Measurements from ENCODE around the gene NEK9. TPM values are rescaled to one million over a fixed set of nuclear protein-coding genes. Genes with fewer than 3 reads are reported as not detected.

Gene NEK9
- total and polyA plus RNA-seq, 2 experiments from 2014 or later: 16.3 to 31.1 TPM

DNA sequence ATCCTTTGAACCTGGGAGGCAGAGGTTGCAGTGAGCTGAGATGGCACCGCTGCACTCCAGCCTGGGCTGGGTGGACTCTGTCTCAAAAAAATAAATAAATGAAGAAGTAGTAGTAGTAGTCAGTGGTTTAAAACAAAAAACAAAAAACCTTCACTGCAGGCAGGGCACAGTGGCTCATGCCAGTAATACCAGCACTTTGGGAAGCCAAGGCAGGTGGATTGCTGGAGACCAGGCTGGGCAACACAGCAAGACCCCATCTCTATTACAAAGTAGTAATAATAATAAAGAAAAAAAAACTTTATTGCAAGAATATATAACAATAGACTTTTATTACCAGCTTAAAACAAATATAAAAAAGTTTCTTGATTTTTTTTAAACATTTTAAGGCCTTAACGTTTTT lies 13.8 kb upstream of the NEK9 start:
- H2AFZ ChIP-seq: no peak overlapping the region
- no peak overlapping the region for H3K4me3 ChIP-seq
- Mint-ChIP-seq H3K4me1 (peaks cover 3% of the 10 kb centered on the region; the same call in 1 of the 3 replicates), H3K27me3 (ENCODE audit: insufficient read depth, low read depth, poor library complexity) (peaks cover 3% of the 10 kb centered on the region), H3K36me3 (ENCODE audit: low read depth) (peaks cover 14% of the 10 kb centered on the region), H3K4me3 (no peak overlapping the region), H3K9me3 (no peaks in the 10 kb centered on the region), H3K27ac (no peak overlapping the region)
- DNase-seq (ENCODE audit: low spot score) (no peak), ATAC-seq (no peak)
- peaks cover 13% of the 10 kb centered on the region; the same call in 1 of the 2 replicates for H4K20me1 ChIP-seq (replicated peaks; ENCODE audit: insufficient read depth)
- TF ChIP-seq, protein P1, sequence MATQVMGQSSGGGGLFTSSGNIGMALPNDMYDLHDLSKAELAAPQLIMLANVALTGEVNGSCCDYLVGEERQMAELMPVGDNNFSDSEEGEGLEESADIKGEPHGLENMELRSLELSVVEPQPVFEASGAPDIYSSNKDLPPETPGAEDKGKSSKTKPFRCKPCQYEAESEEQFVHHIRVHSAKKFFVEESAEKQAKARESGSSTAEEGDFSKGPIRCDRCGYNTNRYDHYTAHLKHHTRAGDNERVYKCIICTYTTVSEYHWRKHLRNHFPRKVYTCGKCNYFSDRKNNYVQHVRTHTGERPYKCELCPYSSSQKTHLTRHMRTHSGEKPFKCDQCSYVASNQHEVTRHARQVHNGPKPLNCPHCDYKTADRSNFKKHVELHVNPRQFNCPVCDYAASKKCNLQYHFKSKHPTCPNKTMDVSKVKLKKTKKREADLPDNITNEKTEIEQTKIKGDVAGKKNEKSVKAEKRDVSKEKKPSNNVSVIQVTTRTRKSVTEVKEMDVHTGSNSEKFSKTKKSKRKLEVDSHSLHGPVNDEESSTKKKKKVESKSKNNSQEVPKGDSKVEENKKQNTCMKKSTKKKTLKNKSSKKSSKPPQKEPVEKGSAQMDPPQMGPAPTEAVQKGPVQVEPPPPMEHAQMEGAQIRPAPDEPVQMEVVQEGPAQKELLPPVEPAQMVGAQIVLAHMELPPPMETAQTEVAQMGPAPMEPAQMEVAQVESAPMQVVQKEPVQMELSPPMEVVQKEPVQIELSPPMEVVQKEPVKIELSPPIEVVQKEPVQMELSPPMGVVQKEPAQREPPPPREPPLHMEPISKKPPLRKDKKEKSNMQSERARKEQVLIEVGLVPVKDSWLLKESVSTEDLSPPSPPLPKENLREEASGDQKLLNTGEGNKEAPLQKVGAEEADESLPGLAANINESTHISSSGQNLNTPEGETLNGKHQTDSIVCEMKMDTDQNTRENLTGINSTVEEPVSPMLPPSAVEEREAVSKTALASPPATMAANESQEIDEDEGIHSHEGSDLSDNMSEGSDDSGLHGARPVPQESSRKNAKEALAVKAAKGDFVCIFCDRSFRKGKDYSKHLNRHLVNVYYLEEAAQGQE (IDR thresholded peaks at IDR 0.05; ENCODE audit: unreplicated experiment): no peak
- no peak for TF ChIP-seq STAT1 (IDR thresholded peaks at IDR 0.05; ENCODE audit: unreplicated experiment)
- no peak for TF ChIP-seq POLR2AphosphoS5 (IDR thresholded peaks at IDR 0.05; ENCODE audit: low read depth)
- TF ChIP-seq EZH2 (IDR thresholded peaks at IDR 0.05; ENCODE audit: low read depth, unreplicated experiment): no peak
- no peak for TF ChIP-seq ZNF114 (CRISPR knock-in tag; IDR thresholded peaks at IDR 0.05)
- H3K27ac ChIP-seq (ENCODE audit: low read depth): no peak overlapping the region
- peaks cover 5% of the 10 kb centered on the region; the same call in 1 of the 2 replicates for H3K36me3 ChIP-seq (ENCODE audit: insufficient read depth)
- peaks cover 33% of the 10 kb centered on the region for H3K79me2 ChIP-seq (replicated peaks; ENCODE audit: insufficient read depth)
- H3K27me3 ChIP-seq (ENCODE audit: insufficient read depth): no peaks in the 10 kb centered on the region
- H3K4me2 ChIP-seq: no peak overlapping the region
- H3K9me2 ChIP-seq (ENCODE audit: insufficient read depth): no peaks in the 10 kb centered on the region
- no peaks in the 10 kb centered on the region for H3F3A ChIP-seq (replicated peaks; ENCODE audit: low read depth)
- H3K4me1 ChIP-seq (ENCODE audit: insufficient read depth): no peaks in the 10 kb centered on the region

DNA sequence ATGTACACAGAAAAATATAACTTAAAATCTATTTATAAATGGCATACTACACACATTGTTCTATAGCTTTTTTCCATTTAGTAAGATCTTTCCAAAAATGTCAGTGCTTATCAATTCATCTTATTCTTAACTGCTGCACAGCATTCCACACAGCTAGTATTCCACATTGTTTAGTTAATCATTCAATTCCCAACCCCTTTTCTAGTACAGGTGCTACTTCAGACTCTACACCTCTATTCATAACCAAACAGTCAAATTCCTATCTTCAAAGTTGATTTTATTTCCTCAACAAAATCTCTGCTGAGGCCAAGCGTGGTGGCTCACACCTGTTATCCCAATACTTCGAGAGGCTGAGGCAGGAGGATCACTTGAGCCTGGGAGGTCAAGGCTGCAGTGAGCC lies 12.3 kb upstream of the NEK9 start:
- H3K79me2 ChIP-seq (replicated peaks; ENCODE audit: insufficient read depth): peaks cover 33% of the 10 kb centered on the region

More for the DNA sequence above, 12.3 kb upstream of the NEK9 start:
- H3K9me3 Mint-ChIP-seq: peaks cover 1% of the 10 kb centered on the region; the same call in 1 of the 3 replicates
- H3K4me1 Mint-ChIP-seq: peaks cover 3% of the 10 kb centered on the region; the same call in 1 of the 3 replicates
- Histone ChIP-seq H3K4me3 (no peak overlapping the region), H4K20me1 (replicated peaks; ENCODE audit: insufficient read depth) (peaks cover 9% of the 10 kb centered on the region; the same call in 1 of the 2 replicates), H2AFZ (no peak overlapping the region), H3K4me1 (ENCODE audit: insufficient read depth) (no peaks in the 10 kb centered on the region), H3K4me2 (no peak overlapping the region), H3K27ac (ENCODE audit: low read depth) (no peak overlapping the region), H3F3A (replicated peaks; ENCODE audit: low read depth) (no peaks in the 10 kb centered on the region), H3K9me2 (ENCODE audit: insufficient read depth) (no peaks in the 10 kb centered on the region), H3K27me3 (ENCODE audit: insufficient read depth) (no peaks in the 10 kb centered on the region), H3K36me3 (ENCODE audit: insufficient read depth) (peaks cover 11% of the 10 kb centered on the region)
- no peak overlapping the region for H3K27ac Mint-ChIP-seq
- ATAC-seq (no peak), DNase-seq (ENCODE audit: low spot score) (no peak)
- no peak overlapping the region for H3K4me3 Mint-ChIP-seq
- H3K27me3 Mint-ChIP-seq (ENCODE audit: insufficient read depth, low read depth, poor library complexity): peaks cover 3% of the 10 kb centered on the region
- peaks cover 20% of the 10 kb centered on the region for H3K36me3 Mint-ChIP-seq (ENCODE audit: low read depth)
- TF ChIP-seq NANOG (IDR thresholded peaks at IDR 0.05; ENCODE audit: borderline replicate concordance) (no peak), ZNF331 (CRISPR knock-in tag; IDR thresholded peaks at IDR 0.05; ENCODE audit: low read depth) (no peak), ZNF114 (CRISPR knock-in tag; IDR thresholded peaks at IDR 0.05) (no peak)
- TF ChIP-seq, protein P2, sequence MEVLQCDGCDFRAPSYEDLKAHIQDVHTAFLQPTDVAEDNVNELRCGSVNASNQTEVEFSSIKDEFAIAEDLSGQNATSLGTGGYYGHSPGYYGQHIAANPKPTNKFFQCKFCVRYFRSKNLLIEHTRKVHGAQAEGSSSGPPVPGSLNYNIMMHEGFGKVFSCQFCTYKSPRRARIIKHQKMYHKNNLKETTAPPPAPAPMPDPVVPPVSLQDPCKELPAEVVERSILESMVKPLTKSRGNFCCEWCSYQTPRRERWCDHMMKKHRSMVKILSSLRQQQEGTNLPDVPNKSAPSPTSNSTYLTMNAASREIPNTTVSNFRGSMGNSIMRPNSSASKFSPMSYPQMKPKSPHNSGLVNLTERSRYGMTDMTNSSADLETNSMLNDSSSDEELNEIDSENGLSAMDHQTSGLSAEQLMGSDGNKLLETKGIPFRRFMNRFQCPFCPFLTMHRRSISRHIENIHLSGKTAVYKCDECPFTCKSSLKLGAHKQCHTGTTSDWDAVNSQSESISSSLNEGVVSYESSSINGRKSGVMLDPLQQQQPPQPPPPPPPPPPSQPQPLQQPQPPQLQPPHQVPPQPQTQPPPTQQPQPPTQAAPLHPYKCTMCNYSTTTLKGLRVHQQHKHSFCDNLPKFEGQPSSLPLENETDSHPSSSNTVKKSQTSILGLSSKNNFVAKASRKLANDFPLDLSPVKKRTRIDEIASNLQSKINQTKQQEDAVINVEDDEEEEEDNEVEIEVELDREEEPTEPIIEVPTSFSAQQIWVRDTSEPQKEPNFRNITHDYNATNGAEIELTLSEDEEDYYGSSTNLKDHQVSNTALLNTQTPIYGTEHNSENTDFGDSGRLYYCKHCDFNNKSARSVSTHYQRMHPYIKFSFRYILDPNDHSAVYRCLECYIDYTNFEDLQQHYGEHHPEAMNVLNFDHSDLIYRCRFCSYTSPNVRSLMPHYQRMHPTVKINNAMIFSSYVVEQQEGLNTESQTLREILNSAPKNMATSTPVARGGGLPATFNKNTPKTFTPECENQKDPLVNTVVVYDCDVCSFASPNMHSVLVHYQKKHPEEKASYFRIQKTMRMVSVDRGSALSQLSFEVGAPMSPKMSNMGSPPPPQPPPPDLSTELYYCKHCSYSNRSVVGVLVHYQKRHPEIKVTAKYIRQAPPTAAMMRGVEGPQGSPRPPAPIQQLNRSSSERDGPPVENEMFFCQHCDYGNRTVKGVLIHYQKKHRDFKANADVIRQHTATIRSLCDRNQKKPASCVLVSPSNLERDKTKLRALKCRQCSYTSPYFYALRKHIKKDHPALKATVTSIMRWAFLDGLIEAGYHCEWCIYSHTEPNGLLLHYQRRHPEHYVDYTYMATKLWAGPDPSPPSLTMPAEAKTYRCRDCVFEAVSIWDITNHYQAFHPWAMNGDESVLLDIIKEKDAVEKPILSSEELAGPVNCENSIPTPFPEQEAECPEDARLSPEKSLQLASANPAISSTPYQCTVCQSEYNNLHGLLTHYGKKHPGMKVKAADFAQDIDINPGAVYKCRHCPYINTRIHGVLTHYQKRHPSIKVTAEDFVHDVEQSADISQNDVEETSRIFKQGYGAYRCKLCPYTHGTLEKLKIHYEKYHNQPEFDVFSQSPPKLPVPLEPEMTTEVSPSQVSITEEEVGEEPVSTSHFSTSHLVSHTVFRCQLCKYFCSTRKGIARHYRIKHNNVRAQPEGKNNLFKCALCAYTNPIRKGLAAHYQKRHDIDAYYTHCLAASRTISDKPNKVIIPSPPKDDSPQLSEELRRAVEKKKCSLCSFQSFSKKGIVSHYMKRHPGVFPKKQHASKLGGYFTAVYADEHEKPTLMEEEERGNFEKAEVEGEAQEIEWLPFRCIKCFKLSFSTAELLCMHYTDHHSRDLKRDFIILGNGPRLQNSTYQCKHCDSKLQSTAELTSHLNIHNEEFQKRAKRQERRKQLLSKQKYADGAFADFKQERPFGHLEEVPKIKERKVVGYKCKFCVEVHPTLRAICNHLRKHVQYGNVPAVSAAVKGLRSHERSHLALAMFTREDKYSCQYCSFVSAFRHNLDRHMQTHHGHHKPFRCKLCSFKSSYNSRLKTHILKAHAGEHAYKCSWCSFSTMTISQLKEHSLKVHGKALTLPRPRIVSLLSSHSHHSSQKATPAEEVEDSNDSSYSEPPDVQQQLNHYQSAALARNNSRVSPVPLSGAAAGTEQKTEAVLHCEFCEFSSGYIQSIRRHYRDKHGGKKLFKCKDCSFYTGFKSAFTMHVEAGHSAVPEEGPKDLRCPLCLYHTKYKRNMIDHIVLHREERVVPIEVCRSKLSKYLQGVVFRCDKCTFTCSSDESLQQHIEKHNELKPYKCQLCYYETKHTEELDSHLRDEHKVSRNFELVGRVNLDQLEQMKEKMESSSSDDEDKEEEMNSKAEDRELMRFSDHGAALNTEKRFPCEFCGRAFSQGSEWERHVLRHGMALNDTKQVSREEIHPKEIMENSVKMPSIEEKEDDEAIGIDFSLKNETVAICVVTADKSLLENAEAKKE (CRISPR knock-in tag; IDR thresholded peaks at IDR 0.05): no peak
- TF ChIP-seq, protein P3, sequence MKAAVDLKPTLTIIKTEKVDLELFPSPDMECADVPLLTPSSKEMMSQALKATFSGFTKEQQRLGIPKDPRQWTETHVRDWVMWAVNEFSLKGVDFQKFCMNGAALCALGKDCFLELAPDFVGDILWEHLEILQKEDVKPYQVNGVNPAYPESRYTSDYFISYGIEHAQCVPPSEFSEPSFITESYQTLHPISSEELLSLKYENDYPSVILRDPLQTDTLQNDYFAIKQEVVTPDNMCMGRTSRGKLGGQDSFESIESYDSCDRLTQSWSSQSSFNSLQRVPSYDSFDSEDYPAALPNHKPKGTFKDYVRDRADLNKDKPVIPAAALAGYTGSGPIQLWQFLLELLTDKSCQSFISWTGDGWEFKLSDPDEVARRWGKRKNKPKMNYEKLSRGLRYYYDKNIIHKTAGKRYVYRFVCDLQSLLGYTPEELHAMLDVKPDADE (IDR thresholded peaks at IDR 0.05): no peak
- TF ChIP-seq, protein P4, sequence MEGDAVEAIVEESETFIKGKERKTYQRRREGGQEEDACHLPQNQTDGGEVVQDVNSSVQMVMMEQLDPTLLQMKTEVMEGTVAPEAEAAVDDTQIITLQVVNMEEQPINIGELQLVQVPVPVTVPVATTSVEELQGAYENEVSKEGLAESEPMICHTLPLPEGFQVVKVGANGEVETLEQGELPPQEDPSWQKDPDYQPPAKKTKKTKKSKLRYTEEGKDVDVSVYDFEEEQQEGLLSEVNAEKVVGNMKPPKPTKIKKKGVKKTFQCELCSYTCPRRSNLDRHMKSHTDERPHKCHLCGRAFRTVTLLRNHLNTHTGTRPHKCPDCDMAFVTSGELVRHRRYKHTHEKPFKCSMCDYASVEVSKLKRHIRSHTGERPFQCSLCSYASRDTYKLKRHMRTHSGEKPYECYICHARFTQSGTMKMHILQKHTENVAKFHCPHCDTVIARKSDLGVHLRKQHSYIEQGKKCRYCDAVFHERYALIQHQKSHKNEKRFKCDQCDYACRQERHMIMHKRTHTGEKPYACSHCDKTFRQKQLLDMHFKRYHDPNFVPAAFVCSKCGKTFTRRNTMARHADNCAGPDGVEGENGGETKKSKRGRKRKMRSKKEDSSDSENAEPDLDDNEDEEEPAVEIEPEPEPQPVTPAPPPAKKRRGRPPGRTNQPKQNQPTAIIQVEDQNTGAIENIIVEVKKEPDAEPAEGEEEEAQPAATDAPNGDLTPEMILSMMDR (conservative IDR thresholded peaks at IDR 0.05; ENCODE audit: low read depth in 2 of 2): no peak
